H1 (cell line): ENCODE measurements around the gene EIPR1. TPM values are rescaled to one million over a fixed set of nuclear protein-coding genes. Genes with fewer than 3 reads are reported as not detected.

Experiments used
- ATF2 ChIP-seq: IDR thresholded peaks from 2 replicates; pipeline ENCODE4 v1.6.1; 2012; ENCODE audit warnings: low read length, inconsistent platforms
- BRCA1 ChIP-seq: IDR thresholded peaks from 2 replicates; pipeline ENCODE4 v1.6.1; 2012; ENCODE audit warnings: low read depth, low read length, improper control_type of control experiment
- HDAC6 ChIP-seq: IDR thresholded peaks from one replicate; pipeline ENCODE4 v1.7.1; 2012; ENCODE audit warnings: low read depth, mild to moderate bottlenecking, inconsistent platforms, low read length, moderate library complexity
- NANOG ChIP-seq: IDR thresholded peaks from 2 replicates; pipeline ENCODE4 v1.6.1; 2011; ENCODE audit warnings: low read length, low read depth, mild to moderate bottlenecking, inconsistent platforms; ENCODE audit not compliant: insufficient read depth, poor library complexity, severe bottlenecking
- SAP30 ChIP-seq: fragments of 300-600 bp; sonication (generic); IDR thresholded peaks from 2 replicates; pipeline ENCODE4 v1.7.1; 2012; ENCODE audit warnings: low read length, moderate library complexity, mild to moderate bottlenecking, inconsistent platforms; ENCODE audit not compliant: insufficient read depth, insufficient replicate concordance
- SIN3A ChIP-seq, 2 experiments: IDR thresholded peaks in 1 of 2; conservative IDR thresholded peaks in 1 of 2; 2 replicates each; pipeline ENCODE4 v1.6.1; 2011 to 2012; ENCODE audit warnings: low read length in 2 of 2, improper control_type of control experiment in 1 of 2, low read depth in 1 of 2, mild to moderate bottlenecking in 1 of 2
- TEAD4 ChIP-seq: IDR thresholded peaks from 2 replicates; pipeline ENCODE4 v1.6.1; 2012; ENCODE audit warnings: low read depth, low read length, inconsistent platforms, mixed read lengths
- polyA plus RNA-seq, 7 experiments: library from polyadenylated mRNA; depleted of rRNA in 3 of 7; stranded (reverse) in 5 of 7; unstranded in 2 of 7; fragments of >200 nt in 5 of 7; fragments of 200-250 nt in 2 of 7; gene quantifications; 1 replicate in 5 of 7; 2 replicates in 1 of 7; 4 replicates in 1 of 7; pipeline versions ENCODE4 v1.2.1 to v1.2.3, GENCODE V29; 2011 to 2013; ENCODE audit warnings: missing spikeins in 2 of 7, mixed read lengths in 2 of 7
- total RNA-seq: library from RNA; stranded (reverse); fragmentation: NEBNext Ultra II Directional; extraction: Animal tissue kit (Norgen Biotek cat#: 25700); gene quantifications from 2 replicates; pipeline ENCODE4 v1.2.1, GENCODE V29; 2021

The EIPR1 gene
- total and polyA plus RNA-seq, 2 of the 8 experiments (the other 6 are each of a cell fraction or from before 2014, with no cell fraction given): 26.3 to 56.4 TPM

- TF ChIP-seq NANOG: no peak
- TF ChIP-seq ATF2: no peak
- no peak for TF ChIP-seq BRCA1
- TF ChIP-seq HDAC6: no peak
- TF ChIP-seq SAP30: no peak
- TF ChIP-seq SIN3A (conservative IDR thresholded peaks at IDR 0.05 in 1 of 2, IDR thresholded peaks at IDR 0.05 in 1 of 2; ENCODE audit: low read depth in 1 of 2, low read length in 2 of 2): no peak
- TF ChIP-seq TEAD4: no peak
These were observed 58.5 kb downstream of the EIPR1 start (continued) for GRCh38 chr2:3319134-3319533.
